GM13976 (cell line): ENCODE measurements around the gene FOXN3.

Experiments used
- DNase-seq: peaks from one replicate; pipeline ENCODE4 v3.0.0; 2012; ENCODE audit warnings: low spot score
- CTCF ChIP-seq: IDR thresholded peaks from 2 replicates; pipeline ENCODE4 v1.5.1; 2012; ENCODE audit warnings: borderline replicate concordance, mild to moderate bottlenecking; ENCODE audit not compliant: insufficient read depth; ENCODE audit errors: extremely low read depth, missing control alignments, control extremely low read depth
- in situ Hi-C: fragments of 300-500 bp; cut with MboI; formaldehyde crosslinking; loops from one replicate; pipeline ENCODE4 v1.12.0; 2022; ENCODE audit warnings: low sequenced_read_pairs, mixed read lengths, inconsistent platforms; ENCODE audit not compliant: unreplicated experiment

The FOXN3 gene

GRCh38 chr14:89129570-89129969 lies 287.5 kb downstream of the FOXN3 start:
- TF ChIP-seq CTCF: no peak
- in situ Hi-C loops: no loop called here

GRCh38 chr14:89128311-89129026 lies 288.6 kb downstream of the FOXN3 start:
- TF ChIP-seq CTCF: no peak
- in situ Hi-C loops: no loop called here
- no peak for DNase-seq

More at GRCh38 chr14:89129570-89129969, 287.5 kb downstream of the FOXN3 start:
- DNase-seq: no peak

- DNase-seq: no peak
- TF ChIP-seq CTCF: no peak
- in situ Hi-C loops: no loop called here
Measured at GRCh38 chr14:89126461-89126860, 290.6 kb downstream of the FOXN3 start.

- in situ Hi-C loops: no loop called here
- no peak for TF ChIP-seq CTCF
- DNase-seq: no peak
Measured at GRCh38 chr14:89125216-89125615, 291.8 kb downstream of the FOXN3 start.

- no peak for TF ChIP-seq CTCF
- in situ Hi-C loops: no loop called here
- DNase-seq: no peak
Measured at GRCh38 chr14:89123851-89124250, 293.2 kb downstream of the FOXN3 start.

- in situ Hi-C loops: no loop called here
- no peak for TF ChIP-seq CTCF
- DNase-seq: no peak
Measured at GRCh38 chr14:89123215-89123614, 293.8 kb downstream of the FOXN3 start.
